Choroid plexus epithelial cell (primary cell): ENCODE data around the gene STRIP2.

ENCODE experiments used
- DNase-seq: peaks from one replicate; pipeline ENCODE4 v3.0.0-alpha.2; 2010; ENCODE audit warnings: low read depth
- H3K4me3 ChIP-seq: 2 replicates; pipeline ENCODE4 v1.5.1; 2011; ENCODE audit warnings: low read depth, mild to moderate bottlenecking, control low read depth, low read length, moderate library complexity
- CTCF ChIP-seq: conservative IDR thresholded peaks from 2 replicates; pipeline ENCODE4 v1.5.1; 2011; ENCODE audit warnings: low read depth, mild to moderate bottlenecking, control low read depth, inconsistent platforms, low read length, moderate library complexity

STRIP2 gene

DNA sequence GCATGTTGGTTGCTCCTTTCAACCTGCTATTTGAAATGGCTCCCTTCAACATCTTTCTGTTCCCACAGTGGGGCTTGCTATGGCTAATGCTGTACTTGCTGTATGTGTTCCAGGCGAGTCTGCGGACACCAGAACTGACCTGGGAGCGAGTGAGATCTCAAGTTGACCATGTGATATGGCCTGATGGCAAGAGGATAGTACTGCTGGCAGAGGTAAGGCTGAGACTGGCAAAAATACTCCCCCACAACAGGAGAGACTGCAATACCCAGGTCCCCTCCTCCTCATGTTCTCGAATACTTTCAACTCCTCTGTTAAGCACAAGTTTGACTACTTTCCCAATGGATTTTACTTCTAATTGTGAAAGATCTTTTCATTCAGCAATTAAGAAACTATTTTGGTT lies 11.5 kb upstream of the STRIP2 start:
- no peak for DNase-seq
- H3K4me3 ChIP-seq: no peak overlapping the region
- TF ChIP-seq CTCF: no peak

DNA sequence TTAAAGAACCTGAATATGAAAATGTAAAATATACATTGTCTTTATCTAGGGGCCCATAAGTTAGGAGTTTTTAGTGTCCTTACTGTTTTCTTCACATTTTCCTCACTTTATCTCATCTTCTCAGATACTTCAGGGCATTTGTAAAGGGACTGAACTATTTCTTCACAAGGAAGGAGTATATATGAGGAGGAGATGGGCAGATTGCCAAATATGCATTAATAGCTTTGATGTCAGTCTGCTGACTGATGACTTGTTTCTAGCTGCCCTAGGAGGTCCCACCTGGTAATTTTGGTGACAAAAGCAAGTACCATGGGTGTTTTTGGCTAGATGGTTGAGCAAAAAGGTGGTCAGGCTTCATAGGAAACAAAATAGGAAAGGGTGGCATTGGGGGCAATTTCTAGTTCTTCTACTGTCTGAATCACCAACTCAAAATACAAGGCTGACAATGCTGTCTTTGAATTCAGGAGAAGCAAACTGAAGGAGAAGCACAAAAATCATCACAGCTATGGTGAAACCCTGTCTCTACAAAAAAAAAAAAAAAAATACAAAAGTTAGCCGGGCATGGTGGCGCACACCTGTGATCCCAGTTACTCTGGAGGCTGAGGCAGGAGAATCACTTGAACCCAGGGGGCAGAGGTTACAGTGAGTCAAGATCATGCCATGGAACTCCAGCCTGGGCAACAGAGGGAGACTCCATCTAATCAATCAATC lies 10.4 kb upstream of the STRIP2 start:
- H3K4me3 ChIP-seq: no peak overlapping the region
- DNase-seq: peak; percentile 80
- TF ChIP-seq CTCF: no peak

GRCh38 chr7:129426482-129426881 lies 7.8 kb upstream of the STRIP2 start:
- TF ChIP-seq CTCF: no peak
- DNase-seq: no peak
- no peak overlapping the region for H3K4me3 ChIP-seq

DNA sequence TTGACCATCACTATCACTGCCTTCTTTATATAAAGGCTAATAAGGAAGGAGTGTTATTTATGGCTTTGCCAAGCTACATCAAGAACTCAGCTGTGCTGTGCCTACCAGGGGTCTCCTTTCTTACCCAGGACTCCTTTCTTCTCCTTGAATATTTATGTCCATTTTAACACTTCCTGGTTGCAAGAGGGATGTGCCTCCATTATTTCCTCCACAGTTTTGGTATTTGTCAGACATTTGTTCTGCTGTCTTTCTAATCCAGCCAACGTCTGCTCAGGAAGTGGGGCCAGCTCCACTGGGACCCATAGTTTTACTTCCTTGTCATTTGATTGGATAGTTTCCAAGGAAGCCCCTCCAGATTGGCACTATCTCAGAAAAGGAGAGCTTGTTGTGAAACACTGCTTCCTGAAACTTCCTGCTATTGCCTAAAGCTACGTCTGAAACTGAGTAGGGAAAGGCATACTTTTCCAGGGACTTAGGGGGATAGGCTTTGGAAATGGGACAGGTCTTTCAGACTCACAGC lies 6.6 kb upstream of the STRIP2 start:
- H3K4me3 ChIP-seq: no peak overlapping the region
- no peak for TF ChIP-seq CTCF
- no peak for DNase-seq

DNA sequence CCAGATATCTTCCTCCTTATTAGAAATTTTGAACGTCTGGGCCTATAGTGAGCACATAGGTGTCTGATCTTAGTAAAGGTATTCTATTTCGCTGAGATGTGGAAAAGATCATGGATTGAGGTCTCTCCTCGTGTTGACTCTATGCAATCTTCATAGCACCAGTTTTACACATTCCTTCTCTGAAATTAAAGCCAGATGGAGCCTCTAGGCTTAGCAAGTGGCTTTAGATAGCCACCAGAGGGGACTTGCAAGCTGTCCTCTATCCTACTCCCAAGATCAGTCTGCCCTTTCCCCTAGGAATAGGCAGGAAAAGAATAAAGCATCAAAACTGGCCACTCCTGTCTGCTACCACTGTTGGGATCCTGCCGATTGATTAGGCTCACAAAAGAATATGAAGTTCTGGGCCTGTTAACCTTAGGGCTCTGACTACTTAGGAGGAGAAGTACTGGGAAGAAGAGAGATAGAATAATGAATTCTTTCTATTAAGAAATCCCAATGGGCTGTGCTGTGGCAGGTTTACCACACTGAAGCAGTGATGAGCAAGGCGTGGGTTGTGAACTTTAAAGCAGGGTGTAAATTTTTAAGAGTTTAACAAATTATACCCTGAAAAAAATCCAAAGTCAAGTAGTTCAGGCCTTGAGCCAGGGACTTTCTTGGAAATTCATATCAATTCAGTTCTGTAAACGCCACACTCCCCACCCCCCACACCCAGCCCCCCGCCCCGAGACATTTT lies 2.2 kb upstream of the STRIP2 start:
- no peak overlapping the region for H3K4me3 ChIP-seq
- DNase-seq: no peak
- TF ChIP-seq CTCF: no peak

- H3K4me3 ChIP-seq: peak overlapping the region; percentile 87
- TF ChIP-seq CTCF: no peak
- peak; percentile 33 for DNase-seq
These were observed 565 bp downstream of the STRIP2 start for GRCh38 chr7:129434675-129435318.
